Measurements from ENCODE around the gene BCL2A1. TPM values are rescaled to one million over a fixed set of nuclear protein-coding genes. Genes with fewer than 3 reads are reported as not detected.

BCL2A1 gene
- polyA plus RNA-seq, 4 donors = 2.0 to 6.7 (median 3.8) TPM

DNA sequence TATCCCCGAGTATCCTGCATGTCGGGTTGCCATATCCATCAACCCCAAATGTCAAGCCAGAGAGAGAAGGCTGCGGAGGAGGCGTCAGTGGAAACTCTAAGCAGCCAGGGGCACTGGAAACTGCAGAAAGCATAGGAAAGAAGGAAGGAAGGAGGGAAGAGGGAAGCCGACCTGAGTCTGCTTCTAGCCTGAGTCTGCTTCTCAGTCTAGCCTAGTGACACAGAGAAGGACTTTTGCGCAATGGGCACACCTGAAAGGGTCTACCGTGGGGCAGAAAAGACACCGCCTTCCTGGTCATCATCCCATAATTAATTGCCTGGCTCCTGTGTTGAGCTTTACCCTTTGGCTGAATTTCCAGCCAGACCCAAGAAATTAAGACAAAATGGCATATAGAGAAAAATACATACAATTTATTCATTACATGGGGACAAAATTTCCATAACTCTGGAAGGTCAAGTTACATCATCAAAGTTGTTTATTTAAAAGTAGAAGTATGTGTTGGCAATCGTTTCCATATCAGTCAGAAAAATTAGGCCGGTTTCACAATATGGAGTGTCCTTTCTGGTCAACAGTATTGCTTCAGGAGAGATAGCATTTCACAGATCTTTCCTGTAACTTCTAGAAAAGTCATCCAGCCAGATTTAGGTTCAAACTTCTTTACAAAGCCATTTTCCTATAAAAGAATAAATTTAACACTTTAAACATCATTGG, 10.3 kb downstream of the BCL2A1 start:
- FAIRE-seq = no peak

DNA sequence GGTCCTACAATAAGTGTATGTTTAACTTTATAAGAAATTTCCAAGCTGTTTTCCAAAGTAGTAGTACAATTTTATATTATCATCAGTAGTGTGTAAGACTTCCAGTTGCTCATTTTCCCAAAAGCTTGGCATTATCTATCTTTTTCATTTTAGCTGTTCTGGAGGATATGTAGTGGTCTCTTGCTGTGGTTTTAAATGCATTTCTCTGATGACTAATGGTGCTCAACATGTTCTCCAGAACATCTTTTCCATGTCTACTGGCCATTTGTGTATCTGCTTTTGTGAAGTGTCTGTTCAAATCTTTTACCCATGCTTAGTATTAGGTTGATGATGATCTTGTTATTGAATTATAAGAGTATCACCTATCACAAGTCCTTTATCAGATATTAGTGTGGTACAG, 13.3 kb downstream of the BCL2A1 start:
- FAIRE-seq = no peak
- no peak for DNase-seq
- Histone ChIP-seq H3K27me3 (ENCODE audit: control insufficient read depth in 3 of 3, insufficient read depth in 3 of 3, low read length in 3 of 3) (no peaks in the 10 kb centered on the region), H3K4me3 (ENCODE audit: low read depth in 1 of 3, low read length in 3 of 3) (no peak overlapping the region), H3K27ac (ENCODE audit: low read depth in 1 of 3, low read length in 2 of 3) (no peak overlapping the region), H3K36me3 (ENCODE audit: control insufficient read depth in 3 of 3, insufficient read depth in 2 of 3, low read depth in 1 of 3, low read length in 3 of 3) (no peaks in the 10 kb centered on the region), H3K4me1 (ENCODE audit: control insufficient read depth in 3 of 3, insufficient read depth in 2 of 3, low read depth in 1 of 3, low read length in 2 of 3) (peaks cover 0 to 11% (median 0%) of the 10 kb centered on the region in 3 donors), H3K9me3 (ENCODE audit: control insufficient read depth in 2 of 2, insufficient read depth in 1 of 2, low read depth in 1 of 2, low read length in 1 of 2) (no peaks in the 10 kb centered on the region)

More for the DNA sequence above, 10.3 kb downstream of the BCL2A1 start:
- WGBS, 3 donors = 75 to 80% (median 76%) methylated on average over 10 of the region's 10 CpGs
- H3K27ac ChIP-seq (ENCODE audit: low read depth in 1 of 3, low read length in 2 of 3) = peak overlapping the region in 1 of 3 donors; percentile 55
- no peaks in the 10 kb centered on the region for H3K36me3 ChIP-seq (ENCODE audit: control insufficient read depth in 3 of 3, insufficient read depth in 2 of 3, low read depth in 1 of 3, low read length in 3 of 3)
- no peaks in the 10 kb centered on the region for H3K9me3 ChIP-seq (ENCODE audit: control insufficient read depth in 2 of 2, insufficient read depth in 1 of 2, low read depth in 1 of 2, low read length in 1 of 2)
- H3K27me3 ChIP-seq (ENCODE audit: control insufficient read depth in 3 of 3, insufficient read depth in 3 of 3, low read length in 3 of 3) = no peaks in the 10 kb centered on the region
- DNase-seq = peak in 1 of 2 donors; percentile 27
- peaks cover 0 to 6% (median 0%) of the 10 kb centered on the region in 3 donors for H3K4me1 ChIP-seq (ENCODE audit: control insufficient read depth in 3 of 3, insufficient read depth in 2 of 3, low read depth in 1 of 3, low read length in 2 of 3)
- H3K4me3 ChIP-seq (ENCODE audit: low read depth in 1 of 3, low read length in 3 of 3) = no peak overlapping the region

DNA sequence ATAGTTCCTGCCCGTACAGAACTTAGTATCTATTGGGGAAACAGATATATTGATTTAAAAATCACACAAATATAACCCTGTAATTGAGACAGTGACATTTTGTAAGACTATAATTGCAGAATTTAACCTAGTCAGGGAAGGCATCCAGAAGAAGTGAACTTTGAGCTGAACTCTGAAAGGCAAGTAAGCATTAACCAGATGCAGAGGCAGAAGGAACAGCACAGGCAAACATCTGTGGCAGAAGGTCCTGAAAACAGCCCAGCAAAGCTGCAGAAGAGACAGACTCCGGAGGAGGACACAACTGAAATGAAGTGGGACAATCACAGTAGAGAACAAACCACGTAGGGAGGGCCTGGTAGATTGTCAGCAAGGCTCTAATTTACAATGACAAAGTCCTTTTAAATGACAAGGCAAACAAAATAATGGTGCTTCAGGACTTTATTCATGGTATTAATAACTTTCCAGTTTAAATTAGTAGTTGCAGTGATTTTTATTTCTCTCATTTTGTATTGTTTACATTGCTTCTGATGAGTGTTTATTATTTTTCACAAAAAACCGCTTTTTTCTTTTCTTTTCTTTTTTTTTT, 14.5 kb downstream of the BCL2A1 start:
- Histone ChIP-seq H3K9me3 (ENCODE audit: control insufficient read depth in 2 of 2, insufficient read depth in 1 of 2, low read depth in 1 of 2, low read length in 1 of 2) (no peaks in the 10 kb centered on the region), H3K4me1 (ENCODE audit: control insufficient read depth in 3 of 3, insufficient read depth in 2 of 3, low read depth in 1 of 3, low read length in 2 of 3) (peaks cover 0 to 11% (median 0%) of the 10 kb centered on the region in 3 donors), H3K27ac (ENCODE audit: low read depth in 1 of 3, low read length in 2 of 3) (peak overlapping the region in 1 of 3 donors; percentile 66), H3K27me3 (ENCODE audit: control insufficient read depth in 3 of 3, insufficient read depth in 3 of 3, low read length in 3 of 3) (no peaks in the 10 kb centered on the region), H3K4me3 (ENCODE audit: low read depth in 1 of 3, low read length in 3 of 3) (no peak overlapping the region), H3K36me3 (ENCODE audit: control insufficient read depth in 3 of 3, insufficient read depth in 2 of 3, low read depth in 1 of 3, low read length in 3 of 3) (no peaks in the 10 kb centered on the region)
- WGBS, 3 donors = 22 to 54% (median 50%) methylated on average over 4 of the region's 4 CpGs
- DNase-seq (peak; percentile 69 to 72), FAIRE-seq (no peak)

DNA sequence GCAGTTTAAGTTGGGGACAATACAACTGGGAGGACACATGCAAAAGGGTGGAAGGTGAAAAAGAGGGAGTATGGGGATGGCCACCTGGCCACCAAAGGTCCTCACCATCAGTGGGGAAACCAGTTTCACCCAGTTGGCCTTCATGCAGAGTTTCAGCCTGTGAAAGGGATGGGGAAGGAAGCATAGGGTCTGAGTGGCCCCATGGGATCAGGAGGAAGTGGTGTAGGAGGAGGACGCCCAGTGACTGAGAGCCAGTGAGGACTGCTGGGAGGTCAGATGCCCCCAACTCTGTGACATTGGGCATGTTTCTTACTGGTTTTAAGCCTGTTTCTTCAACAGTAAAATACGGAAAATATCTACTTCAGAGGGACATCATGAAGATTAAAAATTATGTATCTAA, 16.3 kb downstream of the BCL2A1 start:
- WGBS, 3 donors = 83 to 94% (median 94%) methylated on average over 2 of the region's 2 CpGs
- DNase-seq = no peak
- FAIRE-seq = no peak
- Histone ChIP-seq H3K27ac (ENCODE audit: low read depth in 1 of 3, low read length in 2 of 3) (peak overlapping the region in 1 of 3 donors; percentile 4), H3K27me3 (ENCODE audit: control insufficient read depth in 3 of 3, insufficient read depth in 3 of 3, low read length in 3 of 3) (no peaks in the 10 kb centered on the region), H3K4me3 (ENCODE audit: low read depth in 1 of 3, low read length in 3 of 3) (no peak overlapping the region), H3K9me3 (ENCODE audit: control insufficient read depth in 2 of 2, insufficient read depth in 1 of 2, low read depth in 1 of 2, low read length in 1 of 2) (no peaks in the 10 kb centered on the region), H3K4me1 (ENCODE audit: control insufficient read depth in 3 of 3, insufficient read depth in 2 of 3, low read depth in 1 of 3, low read length in 2 of 3) (peaks cover 0 to 6% (median 0%) of the 10 kb centered on the region in 3 donors), H3K36me3 (ENCODE audit: control insufficient read depth in 3 of 3, insufficient read depth in 2 of 3, low read depth in 1 of 3, low read length in 3 of 3) (no peaks in the 10 kb centered on the region)

DNA sequence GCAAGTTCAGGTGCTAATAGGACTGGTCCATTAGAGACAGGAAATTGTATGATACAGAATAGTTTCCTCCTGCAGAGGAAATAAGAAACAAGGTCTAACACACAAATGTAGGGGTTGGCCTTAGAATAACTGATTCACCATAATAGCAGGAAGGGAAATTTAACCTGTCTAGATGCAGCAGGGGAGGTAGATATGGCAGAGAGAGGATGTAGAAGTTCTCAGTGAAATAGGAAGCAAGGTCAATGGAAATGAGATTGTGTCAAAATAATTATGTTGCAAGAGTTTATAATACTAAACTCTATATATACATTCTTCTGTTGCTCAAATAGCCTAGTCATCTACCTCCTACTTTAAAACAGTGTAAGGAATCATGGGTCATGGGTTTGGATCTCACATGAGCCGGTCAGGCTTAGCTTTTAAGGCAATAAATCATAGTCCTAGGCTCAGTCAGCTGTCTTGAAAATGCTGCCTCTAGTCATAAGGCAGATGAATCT, 17.0 kb downstream of the BCL2A1 start:
- peaks cover 0 to 6% (median 0%) of the 10 kb centered on the region in 3 donors for H3K4me1 ChIP-seq (ENCODE audit: control insufficient read depth in 3 of 3, insufficient read depth in 2 of 3, low read depth in 1 of 3, low read length in 2 of 3)
- no peaks in the 10 kb centered on the region for H3K27me3 ChIP-seq (ENCODE audit: control insufficient read depth in 3 of 3, insufficient read depth in 3 of 3, low read length in 3 of 3)
- FAIRE-seq (no peak), DNase-seq (peak in 1 of 2 donors; percentile 52)
- no peaks in the 10 kb centered on the region for H3K9me3 ChIP-seq (ENCODE audit: control insufficient read depth in 2 of 2, insufficient read depth in 1 of 2, low read depth in 1 of 2, low read length in 1 of 2)
- no peak overlapping the region for H3K27ac ChIP-seq (ENCODE audit: low read depth in 1 of 3, low read length in 2 of 3)
- 63 to 88% (median 85%) methylated on average over 1 of the region's 1 CpG for WGBS, 3 donors
- H3K36me3 ChIP-seq (ENCODE audit: control insufficient read depth in 3 of 3, insufficient read depth in 2 of 3, low read depth in 1 of 3, low read length in 3 of 3) = no peaks in the 10 kb centered on the region
- no peak overlapping the region for H3K4me3 ChIP-seq (ENCODE audit: low read depth in 1 of 3, low read length in 3 of 3)

DNA sequence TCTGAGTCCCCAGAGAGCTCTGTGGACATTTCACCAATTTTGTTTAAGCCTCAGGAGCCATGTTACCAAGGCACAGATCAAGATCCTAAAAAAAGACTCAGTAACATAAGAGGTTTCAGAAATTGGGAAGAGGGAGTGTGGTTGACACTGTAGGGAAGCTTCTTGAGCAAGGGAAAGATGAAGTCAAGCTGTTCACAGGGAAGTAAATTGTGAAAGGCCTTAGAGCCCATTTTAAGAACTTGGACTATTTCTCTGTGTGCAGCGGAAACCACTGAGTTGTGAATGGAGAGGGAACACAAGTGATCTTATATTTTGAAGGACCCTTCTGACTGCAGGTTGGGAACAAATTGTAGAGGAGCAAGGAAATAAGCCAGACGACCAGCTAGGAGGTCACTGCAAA, 18.7 kb downstream of the BCL2A1 start:
- H3K27me3 ChIP-seq (ENCODE audit: control insufficient read depth in 3 of 3, insufficient read depth in 3 of 3, low read length in 3 of 3) = no peaks in the 10 kb centered on the region
- DNase-seq (no peak), FAIRE-seq (no peak)
- no peaks in the 10 kb centered on the region for H3K9me3 ChIP-seq (ENCODE audit: control insufficient read depth in 2 of 2, insufficient read depth in 1 of 2, low read depth in 1 of 2, low read length in 1 of 2)
- H3K4me3 ChIP-seq (ENCODE audit: low read depth in 1 of 3, low read length in 3 of 3) = no peak overlapping the region
- 81 to 91% (median 85%) methylated on average over 2 of the region's 2 CpGs for WGBS, 3 donors
- no peaks in the 10 kb centered on the region for H3K36me3 ChIP-seq (ENCODE audit: control insufficient read depth in 3 of 3, insufficient read depth in 2 of 3, low read depth in 1 of 3, low read length in 3 of 3)
- H3K27ac ChIP-seq (ENCODE audit: low read depth in 1 of 3, low read length in 2 of 3) = no peak overlapping the region
- peaks cover 0 to 6% (median 0%) of the 10 kb centered on the region in 3 donors for H3K4me1 ChIP-seq (ENCODE audit: control insufficient read depth in 3 of 3, insufficient read depth in 2 of 3, low read depth in 1 of 3, low read length in 2 of 3)

DNA sequence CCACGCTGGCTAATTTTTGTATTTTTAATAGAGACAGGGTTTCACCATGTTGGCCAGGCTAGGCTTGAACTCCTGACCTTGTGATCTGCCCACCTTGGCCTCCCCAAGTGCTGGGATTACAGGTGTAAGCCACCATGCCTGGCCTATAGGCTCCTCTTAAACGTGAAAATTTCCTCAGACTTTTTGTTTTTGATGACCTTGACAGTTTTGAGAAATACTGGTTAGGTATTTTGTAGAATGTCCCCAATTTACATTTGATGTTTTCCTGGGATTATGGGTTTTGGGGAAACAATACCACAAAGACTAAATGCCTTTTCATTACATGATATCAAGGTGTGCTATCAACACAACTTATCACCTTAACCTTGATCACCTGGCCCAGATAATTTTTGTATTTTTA, 20.7 kb downstream of the BCL2A1 start:
- WGBS, 3 donors = 83 to 93% (median 88%) methylated on average over 2 of the region's 2 CpGs
- FAIRE-seq (no peak), DNase-seq (no peak)
- H3K27ac ChIP-seq (ENCODE audit: low read depth in 1 of 3, low read length in 2 of 3) = no peak overlapping the region
- peaks cover 0 to 1% (median 0%) of the 10 kb centered on the region in 3 donors for H3K27me3 ChIP-seq (ENCODE audit: control insufficient read depth in 3 of 3, insufficient read depth in 3 of 3, low read length in 3 of 3)
- H3K36me3 ChIP-seq (ENCODE audit: control insufficient read depth in 3 of 3, insufficient read depth in 2 of 3, low read depth in 1 of 3, low read length in 3 of 3) = no peaks in the 10 kb centered on the region
- H3K4me3 ChIP-seq (ENCODE audit: low read depth in 1 of 3, low read length in 3 of 3) = no peak overlapping the region
- peaks cover 0 to 1% (median under 1%) of the 10 kb centered on the region in 3 donors for H3K4me1 ChIP-seq (ENCODE audit: control insufficient read depth in 3 of 3, insufficient read depth in 2 of 3, low read depth in 1 of 3, low read length in 2 of 3)
- H3K9me3 ChIP-seq (ENCODE audit: control insufficient read depth in 2 of 2, insufficient read depth in 1 of 2, low read depth in 1 of 2, low read length in 1 of 2) = no peaks in the 10 kb centered on the region

DNA sequence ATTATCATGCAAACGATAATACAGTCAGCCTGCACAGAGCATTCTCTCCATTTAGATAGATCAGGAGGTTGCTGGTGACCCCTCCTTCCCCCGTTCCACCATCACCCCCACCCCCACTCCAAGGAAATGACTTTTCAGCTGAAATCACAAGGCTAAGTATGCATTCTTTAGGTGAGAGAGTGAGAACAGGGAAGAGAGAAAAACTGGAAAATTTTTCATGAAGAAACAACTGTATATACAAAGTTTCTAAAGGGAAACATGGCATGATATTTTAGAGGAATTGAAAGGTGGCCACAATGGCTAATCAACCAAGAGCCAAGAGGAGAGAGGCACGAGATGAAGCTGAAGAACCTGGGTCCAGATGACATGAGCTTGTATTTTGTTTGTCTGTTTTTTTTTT, 22.2 kb downstream of the BCL2A1 start:
- peaks cover 0 to 1% (median 0%) of the 10 kb centered on the region in 3 donors for H3K4me1 ChIP-seq (ENCODE audit: control insufficient read depth in 3 of 3, insufficient read depth in 2 of 3, low read depth in 1 of 3, low read length in 2 of 3)
- 45 to 59% (median 51%) methylated on average over 3 of the region's 3 CpGs for WGBS, 3 donors
- H3K9me3 ChIP-seq (ENCODE audit: control insufficient read depth in 2 of 2, insufficient read depth in 1 of 2, low read depth in 1 of 2, low read length in 1 of 2) = no peaks in the 10 kb centered on the region
- no peak overlapping the region for H3K4me3 ChIP-seq (ENCODE audit: low read depth in 1 of 3, low read length in 3 of 3)
- peak overlapping the region in 1 of 3 donors; percentile 27 for H3K27ac ChIP-seq (ENCODE audit: low read depth in 1 of 3, low read length in 2 of 3)
- no peak for FAIRE-seq
- no peaks in the 10 kb centered on the region for H3K36me3 ChIP-seq (ENCODE audit: control insufficient read depth in 3 of 3, insufficient read depth in 2 of 3, low read depth in 1 of 3, low read length in 3 of 3)
- peaks cover 0 to 6% (median 0%) of the 10 kb centered on the region in 3 donors for H3K27me3 ChIP-seq (ENCODE audit: control insufficient read depth in 3 of 3, insufficient read depth in 3 of 3, low read length in 3 of 3)
- no peak for DNase-seq

Data from small intestine (tissue), 7 donors.